Activated T-cell treated with anti-CD3 and anti-CD28 coated beads, Interleukin-2, amount 50 U/mL, for 48 hours (primary cell): Measurements from ENCODE around the gene EYS.

Experiments
- DNase-seq, 2 experiments: peaks; one replicate each; pipeline ENCODE4 v3.0.0-alpha.2; 2020

The EYS gene

GRCh38 chr6:64197246-64197645 lies 1509.8 kb downstream of the EYS start:
- no peak for DNase-seq

DNA sequence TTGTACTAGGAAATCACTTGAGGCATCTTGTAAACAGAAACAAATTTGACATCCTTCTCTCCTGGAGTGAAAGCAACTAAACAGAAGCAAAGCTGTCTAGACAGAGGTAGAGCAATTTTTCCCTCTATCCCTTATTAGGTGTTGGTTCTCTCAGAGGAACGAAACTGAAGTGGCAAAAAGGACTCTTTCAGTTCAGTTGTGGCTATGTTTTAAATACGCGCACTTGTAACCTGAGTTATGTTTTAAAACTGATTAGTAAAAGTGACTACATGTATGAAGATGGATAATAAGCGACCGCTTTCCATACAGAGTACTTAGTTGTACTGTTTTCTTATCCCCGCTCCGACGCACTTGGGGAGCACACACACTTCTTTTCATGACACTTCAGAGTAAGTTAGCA lies 1520.4 kb downstream of the EYS start:
- DNase-seq: no peak

- DNase-seq: no peak
Measured at GRCh38 chr6:64185621-64186020, 1521.4 kb downstream of the EYS start.

DNA sequence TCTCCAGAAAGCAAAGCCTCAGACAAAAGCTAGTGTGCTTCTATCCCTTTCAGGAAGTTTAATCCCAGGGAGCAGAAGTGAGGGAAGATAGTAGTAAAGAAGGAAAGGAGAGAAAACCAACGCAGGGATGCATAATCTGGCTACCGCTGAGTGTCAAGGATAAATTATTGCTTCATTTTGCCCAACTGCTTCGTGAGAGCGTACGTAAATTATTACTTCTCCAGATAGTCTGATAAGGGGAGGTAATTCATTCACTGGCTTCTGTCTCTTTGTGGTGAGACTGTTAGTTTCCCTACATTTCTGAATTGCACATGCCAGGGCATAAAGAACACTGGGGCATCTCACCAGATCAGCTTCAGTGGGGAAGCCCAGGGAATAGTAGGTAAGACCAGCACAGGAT lies 1531.7 kb downstream of the EYS start:
- DNase-seq: no peak

- no peak for DNase-seq
Measured at GRCh38 chr6:64170316-64170715, 1536.7 kb downstream of the EYS start.

GRCh38 chr6:64160486-64160885 lies 1546.5 kb downstream of the EYS start:
- no peak for DNase-seq

DNA sequence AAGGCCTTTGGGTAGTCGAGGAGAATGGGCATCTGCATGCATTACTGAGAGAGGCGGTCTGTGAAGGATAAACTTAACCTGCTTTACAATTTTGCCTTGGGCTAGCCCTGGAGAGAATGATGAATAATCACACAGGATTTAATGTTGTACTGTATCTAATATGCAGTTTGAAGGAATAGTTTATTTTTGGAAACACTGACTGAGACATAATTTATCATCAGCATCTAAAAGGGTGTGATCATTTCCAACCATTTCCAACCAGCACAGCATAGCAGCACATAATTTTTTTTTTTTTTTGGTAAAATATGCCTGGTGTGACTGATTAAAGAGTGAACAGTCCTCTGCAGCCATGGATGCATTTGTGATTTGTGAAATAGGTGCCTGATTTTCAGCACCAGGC lies 1552.0 kb downstream of the EYS start:
- no peak for DNase-seq

DNA sequence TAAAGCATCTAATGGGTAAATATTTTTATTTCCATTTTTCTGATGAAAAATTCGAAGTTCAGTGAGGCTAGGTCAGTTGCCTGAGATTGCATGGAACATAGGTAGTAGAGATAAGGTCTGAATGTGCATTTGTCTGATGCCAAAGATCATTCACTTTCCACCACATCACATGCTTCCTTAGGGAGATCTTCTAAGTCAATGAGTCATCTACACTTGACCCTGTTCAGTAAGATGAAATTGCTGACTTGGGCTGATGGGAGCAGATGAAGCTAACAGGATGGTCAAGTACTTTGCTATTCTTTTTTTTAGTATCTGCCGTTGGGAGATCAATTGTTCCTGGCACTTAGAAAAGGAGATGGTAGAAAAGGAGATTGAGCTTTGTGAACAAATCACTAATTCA lies 1560.2 kb downstream of the EYS start:
- no peak for DNase-seq

DNA sequence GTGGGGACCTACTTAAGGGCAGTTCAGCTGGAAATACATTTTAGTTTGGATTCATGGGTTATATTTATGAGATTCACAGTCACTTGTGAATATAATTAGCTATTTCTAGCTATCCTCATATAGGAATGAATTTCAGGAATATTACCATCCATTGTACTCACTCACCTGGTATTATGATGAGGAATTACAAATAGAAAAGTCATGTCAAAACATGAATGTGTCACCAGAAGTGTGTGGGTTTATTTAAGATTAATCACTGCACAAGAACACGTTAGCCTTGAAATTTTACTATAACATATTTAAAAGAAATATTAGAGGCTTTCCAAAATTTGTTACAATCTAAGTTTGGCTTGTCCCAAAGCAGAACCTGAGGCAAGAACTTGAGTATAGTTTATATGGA lies 1560.9 kb downstream of the EYS start:
- DNase-seq: no peak

GRCh38 chr6:64145658-64146057 lies 1561.4 kb downstream of the EYS start:
- no peak for DNase-seq

GRCh38 chr6:64143101-64143500 lies 1563.9 kb downstream of the EYS start:
- no peak for DNase-seq

- DNase-seq: no peak
Measured at GRCh38 chr6:64141680-64142079, 1565.3 kb downstream of the EYS start.

DNA sequence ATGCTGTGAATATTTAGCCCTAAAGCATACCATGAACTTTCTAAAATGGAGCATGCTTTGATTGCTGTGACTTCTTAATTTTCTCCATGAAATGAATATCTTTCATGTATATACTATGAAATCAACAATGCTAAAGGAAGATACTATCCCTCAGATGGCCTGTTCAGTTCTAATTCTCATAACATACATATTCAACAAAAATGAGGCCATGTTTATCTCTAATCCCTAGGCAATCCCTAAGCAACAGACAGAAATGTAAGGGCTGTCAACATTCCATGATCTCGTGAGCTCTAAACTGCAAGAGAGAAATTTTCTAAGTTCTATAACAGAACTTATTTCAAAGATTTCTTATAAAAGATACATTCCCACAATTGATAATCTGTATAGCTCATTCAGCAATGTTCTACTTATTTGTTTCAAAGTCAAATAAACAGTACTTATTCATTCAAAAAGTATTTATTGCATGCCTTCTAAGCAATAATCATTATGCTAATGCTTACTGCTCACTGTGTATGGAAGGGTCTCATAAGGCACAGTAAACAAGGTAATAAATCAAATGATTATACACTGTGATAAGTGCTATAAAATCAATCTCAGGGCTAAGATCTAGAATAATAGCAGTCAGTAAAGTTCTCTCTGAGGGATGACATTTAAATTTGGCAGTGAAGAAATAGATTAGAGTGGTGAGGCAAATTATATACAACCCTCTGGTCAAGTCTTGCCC lies 1578.6 kb downstream of the EYS start:
- no peak for DNase-seq

GRCh38 chr6:64123761-64124633 lies 1583.0 kb downstream of the EYS start:
- DNase-seq: no peak

- DNase-seq: no peak
Measured at GRCh38 chr6:64122712-64123375, 1584.2 kb downstream of the EYS start.

- no peak for DNase-seq
Measured at GRCh38 chr6:64121011-64121565, 1585.9 kb downstream of the EYS start.

GRCh38 chr6:64113704-64114103 lies 1593.3 kb downstream of the EYS start:
- no peak for DNase-seq

DNA sequence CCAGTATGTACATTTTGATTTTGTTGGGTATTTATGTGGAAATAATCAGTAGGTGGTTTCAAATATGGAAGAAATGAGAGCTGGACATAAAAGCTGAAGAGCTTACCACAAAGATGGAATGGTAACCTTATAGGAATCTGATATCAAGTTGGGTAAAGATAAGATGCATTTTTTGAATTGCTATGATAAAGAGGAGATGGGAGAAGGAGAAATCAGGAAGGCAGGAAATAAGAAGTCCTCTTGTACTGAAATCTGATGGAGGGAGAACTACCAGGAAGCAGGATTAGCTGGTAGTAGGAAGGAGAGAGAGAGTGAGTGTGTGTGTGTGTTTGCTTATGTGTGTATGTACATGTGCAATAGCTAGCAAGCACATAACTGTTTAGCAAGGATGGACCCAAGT lies 1603.0 kb downstream of the EYS start:
- no peak for DNase-seq

GRCh38 chr6:64103480-64103879 lies 1603.5 kb downstream of the EYS start:
- DNase-seq: no peak

DNA sequence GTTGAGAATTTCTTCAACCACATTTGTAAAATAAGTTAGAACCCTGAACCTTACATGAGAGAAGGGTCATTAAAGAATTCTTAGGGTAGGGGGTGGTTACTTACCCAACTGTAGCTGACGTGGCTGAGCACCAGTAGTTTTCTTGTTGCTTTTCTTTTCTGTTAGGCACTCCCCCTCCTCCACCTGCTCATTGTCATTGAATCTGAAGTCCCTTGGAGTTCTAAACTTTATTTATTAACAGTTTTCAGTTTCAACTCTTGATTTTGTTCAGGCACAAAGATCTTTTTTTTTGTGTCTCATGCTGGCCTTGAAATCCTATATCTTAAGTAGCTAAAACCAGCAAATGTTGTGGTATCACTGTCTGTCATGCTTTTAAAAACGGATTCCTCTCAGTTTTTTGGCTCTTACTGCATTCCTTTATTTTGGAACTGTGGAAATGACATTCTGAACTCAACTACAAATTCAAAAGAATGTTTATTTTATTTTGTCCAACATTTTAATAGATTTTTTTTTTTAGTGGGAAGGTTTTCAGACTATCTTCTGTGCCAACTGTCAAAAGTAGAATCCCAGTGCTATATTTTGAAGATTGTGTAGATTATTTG lies 1606.2 kb downstream of the EYS start:
- DNase-seq: no peak

DNA sequence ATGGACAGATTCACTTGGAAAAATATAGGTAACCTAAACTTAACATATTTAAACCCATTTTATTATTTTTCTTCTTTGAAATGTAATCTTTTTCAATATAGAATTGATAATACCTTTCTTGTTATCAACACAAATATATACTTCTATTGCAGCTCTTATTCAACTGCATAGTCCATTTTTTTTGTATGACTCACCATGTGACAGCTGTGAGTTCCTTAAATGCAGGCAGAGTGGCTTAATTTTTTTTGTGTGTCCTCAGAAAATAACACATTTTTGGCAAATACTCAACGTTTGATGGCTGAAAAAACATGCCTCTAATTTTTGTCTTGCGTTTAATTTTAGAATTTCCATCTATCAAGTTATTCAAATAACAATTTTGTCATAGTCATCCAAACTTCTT lies 1616.7 kb downstream of the EYS start:
- no peak for DNase-seq

- DNase-seq: no peak
Measured at GRCh38 chr6:64085126-64085525, 1621.9 kb downstream of the EYS start.

DNA sequence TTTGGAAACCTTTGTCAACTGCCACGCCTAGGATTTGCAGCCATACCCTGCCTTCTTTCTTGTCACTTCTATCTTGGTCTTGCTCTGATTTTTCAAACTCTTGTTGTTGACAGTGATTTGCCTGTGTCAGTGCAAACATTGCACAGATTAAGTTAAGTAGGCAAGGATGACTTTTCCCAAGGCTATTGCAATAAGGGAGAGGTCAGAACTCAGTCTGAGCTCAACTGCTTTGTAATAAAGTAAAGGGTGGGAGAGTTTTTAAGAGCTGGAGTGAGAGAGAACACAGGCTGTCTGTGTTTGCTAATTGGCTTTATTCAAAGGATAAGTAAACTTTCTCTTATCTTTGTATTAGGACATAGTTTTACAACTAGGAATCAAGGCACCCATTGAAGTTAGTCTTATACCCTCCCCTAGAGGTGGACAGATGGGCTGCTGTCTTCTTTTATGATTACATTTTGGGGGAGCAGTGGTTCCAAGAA lies 1622.8 kb downstream of the EYS start:
- no peak for DNase-seq
